Endothelial cell of umbilical vein (primary cell): ENCODE results near the gene PKD1. TPM values are rescaled to one million over a fixed set of nuclear protein-coding genes. Genes with fewer than 3 reads are reported as not detected.
"Not testable (repeated sequence)": the region's sequence is repeated elsewhere in the genome, so short reads cannot be mapped to it uniquely, and the experiment has no call there.

Source experiments
- BruUV-seq: library from RNA; stranded (reverse); fragments of 400-500 nt; replicated peaks from 2 replicates; lab custom pipeline; 2021; lab: Mats Ljungman, UMichigan
- CTCF ChIA-PET: fragments of 300-600, 350-600 bp; sonication (Branson Sonifier 250); formaldehyde crosslinking; loops from one replicate; lab custom pipeline; 2021; ENCODE audit warnings: antibody characterized with exemption, inconsistent platforms; lab: Charles Lee
- POLR2A ChIA-PET: fragments of 300-600, 350-600 bp; sonication (Branson Sonifier 250); formaldehyde crosslinking; loops from one replicate; lab custom pipeline; 2021; ENCODE audit warnings: antibody characterized with exemption, inconsistent platforms; lab: Charles Lee
- DNase-seq: peaks from one replicate; pipeline ENCODE4 v3.0.0-alpha.2; 2011; ENCODE audit warnings: low read depth, low spot score
- FAIRE-seq: peaks from 2 replicates; lab custom pipeline; 2011; peaks lifted over from hg19 to GRCh38; lab: Jason Lieb, UNC
- H2AFZ ChIP-seq: 2 replicates; pipeline ENCODE4 v1.6.0; 2012; ENCODE audit warnings: low read depth, low read length, control low read depth, inconsistent platforms
- H3K27ac ChIP-seq: 2 replicates; pipeline ENCODE4 v1.5.1; 2011; ENCODE audit warnings: low read depth, mild to moderate bottlenecking, control low read depth, low read length, moderate library complexity; ENCODE audit not compliant: insufficient read depth
- H3K27me3 ChIP-seq, 2 experiments: 2 replicates each; pipeline versions ENCODE4 v1.6.0 to v1.6.1; 2011; ENCODE audit warnings: low read length in 2 of 2, mixed read lengths in 1 of 2; ENCODE audit not compliant: control insufficient read depth in 2 of 2, insufficient read depth in 2 of 2
- H3K36me3 ChIP-seq, 2 experiments: 2 replicates in 1 of 2; 3 replicates in 1 of 2; pipeline ENCODE4 v1.5.1; 2011; ENCODE audit warnings: low read length in 2 of 2, mild to moderate bottlenecking in 1 of 2, moderate library complexity in 1 of 2; ENCODE audit not compliant: control insufficient read depth in 2 of 2, insufficient read depth in 2 of 2; ENCODE audit errors: extremely low read depth in 1 of 2
- H3K4me1 ChIP-seq: 3 replicates; pipeline ENCODE4 v1.5.1; 2011; ENCODE audit warnings: mild to moderate bottlenecking, low read length; ENCODE audit not compliant: control insufficient read depth, insufficient read depth; ENCODE audit errors: extremely low read depth
- H3K4me2 ChIP-seq: 2 replicates; pipeline ENCODE4 v1.6.1; 2011; ENCODE audit warnings: low read length, control low read depth, mixed read lengths; ENCODE audit not compliant: insufficient read depth
- H3K4me3 ChIP-seq, 3 experiments: fragments of 200-600 bp in 1 of 3; sonication (generic), shearing (Covaris generic) in 1 of 3; replicated peaks in 1 of 3; 2 replicates each; pipeline ENCODE4 v1.5.1; 2011 to 2016; ENCODE audit warnings: control low read depth in 3 of 3, low read length in 3 of 3, mild to moderate bottlenecking in 2 of 3, inconsistent platforms in 1 of 3, low read depth in 1 of 3, moderate library complexity in 1 of 3; ENCODE audit not compliant: insufficient read depth in 1 of 3
- H3K79me2 ChIP-seq: 2 replicates; pipeline ENCODE4 v1.6.0; 2012; ENCODE audit warnings: low read length, inconsistent platforms; ENCODE audit not compliant: control insufficient read depth, insufficient read depth
- H3K9ac ChIP-seq: replicated peaks from 2 replicates; pipeline ENCODE3; 2011; ENCODE audit warnings: low read length, control low read depth; ENCODE audit not compliant: insufficient read depth; ENCODE audit errors: extremely low read depth
- H3K9me1 ChIP-seq: replicated peaks from 3 replicates; pipeline ENCODE4 v1.6.0; 2011; ENCODE audit warnings: mild to moderate bottlenecking, low read length; ENCODE audit not compliant: control insufficient read depth, insufficient read depth; ENCODE audit errors: extremely low read depth
- H3K9me3 ChIP-seq: replicated peaks from 2 replicates; pipeline ENCODE4 v1.5.1; 2012; ENCODE audit warnings: low read length, inconsistent platforms; ENCODE audit not compliant: control insufficient read depth, insufficient read depth
- H4K20me1 ChIP-seq: replicated peaks from 2 replicates; pipeline ENCODE3; 2011; ENCODE audit warnings: mild to moderate bottlenecking, low read length; ENCODE audit not compliant: control insufficient read depth, insufficient read depth; ENCODE audit errors: extremely low read depth
- CTCF ChIP-seq, 2 donors: IDR thresholded peaks; 1 replicate in 1 of 2; 2 replicates in 1 of 2; pipeline ENCODE4 v1.5.1; 2011; ENCODE audit warnings: low read length in 2 of 2, mild to moderate bottlenecking in 2 of 2, moderate library complexity in 2 of 2, control low read depth in 1 of 2, inconsistent platforms in 1 of 2, low read depth in 1 of 2; ENCODE audit not compliant: insufficient read depth in 1 of 2; ENCODE audit errors: extremely low read depth in 1 of 2
- EZH2 ChIP-seq: IDR thresholded peaks from 2 replicates; pipeline ENCODE4 v1.6.1; 2012; ENCODE audit warnings: borderline replicate concordance, low read depth, mild to moderate bottlenecking, moderate library complexity, low read length, inconsistent platforms; ENCODE audit not compliant: severe bottlenecking
- FOS ChIP-seq: IDR thresholded peaks from 2 replicates; pipeline ENCODE4 v1.6.1; 2011; ENCODE audit warnings: mild to moderate bottlenecking, low read length, moderate library complexity, borderline replicate concordance; ENCODE audit not compliant: insufficient read depth
- GATA2 ChIP-seq: IDR thresholded peaks from 2 replicates; pipeline ENCODE4 v1.7.0; 2011; ENCODE audit warnings: low read depth, mild to moderate bottlenecking, moderate library complexity, mixed read lengths, low read length; ENCODE audit not compliant: insufficient read length, insufficient read depth
- JUN ChIP-seq: IDR thresholded peaks from 2 replicates; pipeline ENCODE4 v1.6.1; 2011; ENCODE audit warnings: borderline replicate concordance, low read depth; ENCODE audit not compliant: insufficient read length, insufficient read depth
- MYC ChIP-seq: IDR thresholded peaks from one replicate; pipeline ENCODE4 v1.6.1; 2011; ENCODE audit warnings: mild to moderate bottlenecking, low read depth, low read length
- POLR2A ChIP-seq: IDR thresholded peaks from 2 replicates; pipeline ENCODE4 v1.6.1; 2012; ENCODE audit warnings: low read depth, mild to moderate bottlenecking, control low read depth, low read length
- POLR2AphosphoS5 ChIP-seq: IDR thresholded peaks from 2 replicates; pipeline ENCODE4 v1.6.1; 2012; ENCODE audit warnings: low read depth, mild to moderate bottlenecking, control low read depth, low read length, moderate library complexity; ENCODE audit not compliant: insufficient read depth
- dilution Hi-C: fragments of 300-500 bp; cut with MboI; formaldehyde crosslinking; loops from one replicate; pipeline ENCODE4 v1.15.0; 2019; ENCODE audit warnings: low sequenced_read_pairs; ENCODE audit not compliant: extremely low pct_ligation_motif_present
- intact Hi-C: fragments of 100-400 bp; cut with micrococcal nuclease; formaldehyde crosslinking; loops from one replicate; pipeline ENCODE4 v1.10.0; 2022
- polyA plus RNA-seq, 4 experiments: library from polyadenylated mRNA; depleted of rRNA in 3 of 4; stranded (reverse) in 3 of 4; unstranded in 1 of 4; fragments of >200 nt; gene quantifications; 2 replicates each; pipeline versions ENCODE4 v1.2.1 to v1.2.3, GENCODE V29; 2011 to 2012; ENCODE audit warnings: missing spikeins in 1 of 4
- total RNA-seq: library from RNA; stranded (reverse); gene quantifications from 2 replicates; pipeline ENCODE4 v1.2.3, GENCODE V29; 2021
- TF ChIP-seq, protein P1 (sequence below): IDR thresholded peaks from 2 replicates; pipeline ENCODE4 v1.6.1; 2011; ENCODE audit not compliant: insufficient read depth, insufficient read length

The PKD1 gene
- total and polyA plus RNA-seq, 2 donors (not counting 3 experiments of a cell fraction or from before 2014, with no cell fraction given), result 52.5 to 102 TPM

- FAIRE-seq, result not testable (repeated sequence)
Measured at GRCh38 chr16:2122934-2123683, 12.6 kb downstream of the PKD1 start.

DNA sequence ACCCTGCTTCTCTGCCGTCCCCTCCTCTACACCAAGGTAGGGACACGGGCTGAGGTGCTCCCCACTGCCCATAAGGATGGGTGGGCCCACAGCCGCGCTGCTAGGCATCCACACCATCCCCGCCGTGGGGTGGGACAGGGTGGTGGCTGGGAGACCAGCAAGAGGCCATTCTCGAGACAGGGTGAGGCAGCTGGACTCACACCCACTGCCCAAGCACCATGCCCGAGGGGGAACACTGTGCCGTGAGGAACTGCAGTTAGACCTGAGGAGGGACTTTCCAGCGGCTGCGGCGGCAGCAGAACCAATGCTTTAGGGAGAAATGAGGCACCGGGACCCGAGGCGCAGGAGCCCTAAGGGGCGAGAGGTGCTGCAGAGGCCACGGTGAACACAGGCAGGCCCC, 13.3 kb downstream of the PKD1 start:
- no peak overlapping the region for H3K4me3 ChIP-seq
- dilution Hi-C loops, result no loop called here
- ChIA-PET CTCF (interaction anchor here (1.1 kb wide), 1 partner anchor 100 kb away, joined by 3 read pairs; no protein-coding TSS in a partner anchor), POLR2A (no interaction called here)
- no peaks in the 10 kb centered on the region for H4K20me1 ChIP-seq
- intact Hi-C loops, result no loop called here
- H3K27me3 ChIP-seq, result no peaks in the 10 kb centered on the region
- FAIRE-seq, result no peak
- H3K79me2 ChIP-seq, result peaks cover 27% of the 10 kb centered on the region
- H3K4me1 ChIP-seq, result peaks cover 35% of the 10 kb centered on the region
- TF ChIP-seq, protein P1, sequence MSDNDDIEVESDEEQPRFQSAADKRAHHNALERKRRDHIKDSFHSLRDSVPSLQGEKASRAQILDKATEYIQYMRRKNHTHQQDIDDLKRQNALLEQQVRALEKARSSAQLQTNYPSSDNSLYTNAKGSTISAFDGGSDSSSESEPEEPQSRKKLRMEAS, result no peak
- TF ChIP-seq POLR2AphosphoS5, result no peak
- TF ChIP-seq EZH2, result no peak
- TF ChIP-seq CTCF (IDR thresholded peaks at IDR 0.05; ENCODE audit: extremely low read depth in 1 of 2, insufficient read depth in 1 of 2, low read depth in 1 of 2, low read length in 2 of 2), result no peak
- TF ChIP-seq GATA2, result no peak
- no peak for TF ChIP-seq MYC
- no peak for TF ChIP-seq POLR2A
- no peak for TF ChIP-seq FOS
- no peak for TF ChIP-seq JUN
- no peak overlapping the region for H3K4me2 ChIP-seq
- H3K9me3 ChIP-seq, result no peaks in the 10 kb centered on the region
- H2AFZ ChIP-seq, result no peak overlapping the region
- H3K27ac ChIP-seq, result no peak overlapping the region
- H3K9me1 ChIP-seq, result no peaks in the 10 kb centered on the region
- H3K9ac ChIP-seq, result no peak overlapping the region
- no TSS peak for BruUV-seq
- H3K36me3 ChIP-seq, result no peaks in the 10 kb centered on the region
- DNase-seq, result no peak

More at GRCh38 chr16:2122934-2123683, 12.6 kb downstream of the PKD1 start:
- H4K20me1 ChIP-seq, POLR2A ChIA-PET, H3K4me3 ChIP-seq, dilution Hi-C loops, H3K9ac ChIP-seq, H3K36me3 ChIP-seq, H3K27ac ChIP-seq, H2AFZ ChIP-seq, H3K9me3 ChIP-seq, DNase-seq, H3K9me1 ChIP-seq, BruUV-seq, H3K4me2 ChIP-seq, CTCF ChIA-PET, H3K27me3 ChIP-seq, intact Hi-C loops: not testable (repeated sequence)
- H3K4me1 ChIP-seq, result peaks cover 37% of the 10 kb centered on the region
- peaks cover 29% of the 10 kb centered on the region for H3K79me2 ChIP-seq
